Amniotic stem cell (primary cell): ENCODE measurements around the gene BBS10.
"Not testable (repeated sequence)": the region's sequence is repeated elsewhere in the genome, so short reads cannot be mapped to it uniquely, and the experiment has no call there.

Experiments used
- DNase-seq: peaks from one replicate; lab custom pipeline; 2025; lab: John Stamatoyannopoulos, UW

BBS10 gene

DNA sequence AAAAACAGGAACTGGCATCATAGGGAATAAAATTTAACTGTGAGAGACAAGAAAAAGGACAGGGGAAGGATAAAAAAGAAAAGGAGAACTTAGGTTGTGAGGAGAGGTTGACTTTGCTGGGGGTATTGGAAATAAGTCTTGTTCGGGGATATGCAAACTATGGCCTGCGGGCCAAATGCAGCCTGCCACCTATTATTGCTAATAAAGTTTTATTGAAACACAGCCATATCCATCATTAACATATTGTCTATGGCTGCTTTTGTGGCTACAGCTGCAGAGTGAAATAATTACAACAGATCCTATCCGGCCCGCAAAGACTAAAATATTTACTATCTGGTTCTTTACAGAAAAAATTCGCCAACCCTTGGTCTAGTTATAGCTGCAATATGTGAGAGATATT is 18.6 kb downstream of the BBS10 start:
- no peak for DNase-seq

DNA sequence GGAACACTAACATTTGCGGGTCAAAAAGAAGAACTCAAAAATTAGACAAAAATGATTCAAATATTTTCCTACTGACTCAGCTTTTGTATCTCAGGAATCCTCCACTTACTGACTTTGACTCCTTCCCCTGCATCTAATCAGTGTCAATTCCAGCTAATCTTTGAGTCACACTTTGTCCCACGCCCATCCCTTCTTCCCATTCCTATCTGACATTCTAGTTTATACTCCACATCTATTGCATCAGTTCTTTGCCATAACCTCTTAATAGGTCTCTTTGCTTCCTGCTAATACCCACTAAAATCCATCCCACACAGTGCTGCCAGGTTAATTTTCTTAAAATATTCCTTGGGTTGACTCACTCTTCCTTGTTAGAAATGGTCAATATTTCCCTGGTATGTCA is 19.1 kb downstream of the BBS10 start:
- DNase-seq, result peak; percentile 31

DNA sequence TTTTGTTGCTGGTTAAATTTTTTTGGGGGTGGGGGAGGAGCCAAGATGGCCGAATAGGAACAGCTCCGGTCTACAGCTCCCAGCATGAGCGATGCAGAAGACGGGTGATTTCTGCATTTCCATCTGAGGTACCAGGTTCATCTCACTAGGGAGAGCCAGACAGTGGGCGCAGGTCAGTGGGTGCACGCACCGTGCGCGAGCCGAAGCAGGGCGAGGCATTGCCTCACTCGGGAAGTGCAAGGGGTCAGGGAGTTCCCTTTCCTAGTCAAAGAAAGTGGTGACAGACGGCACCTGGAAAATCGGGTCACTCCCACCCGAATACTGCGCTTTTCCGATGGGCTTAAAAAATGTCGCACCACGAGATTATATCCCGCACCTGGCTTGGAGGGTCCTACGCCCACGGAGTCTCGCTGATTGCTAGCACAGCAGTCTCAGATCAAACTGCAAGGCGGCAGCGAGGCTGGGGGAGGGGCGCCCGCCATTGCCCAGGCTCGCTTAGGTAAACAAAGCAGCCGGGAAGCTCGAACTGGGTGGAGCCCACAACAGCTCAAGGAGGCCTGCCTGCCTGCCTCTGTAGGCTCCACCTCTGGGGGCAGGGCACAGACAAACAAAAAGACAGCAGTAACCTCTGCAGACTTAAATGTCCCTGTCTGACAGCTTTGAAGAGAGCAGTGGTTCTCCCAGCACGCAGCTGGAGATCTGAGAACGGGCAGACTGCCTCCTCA is 28.5 kb downstream of the BBS10 start:
- DNase-seq, result not testable (repeated sequence)

DNA sequence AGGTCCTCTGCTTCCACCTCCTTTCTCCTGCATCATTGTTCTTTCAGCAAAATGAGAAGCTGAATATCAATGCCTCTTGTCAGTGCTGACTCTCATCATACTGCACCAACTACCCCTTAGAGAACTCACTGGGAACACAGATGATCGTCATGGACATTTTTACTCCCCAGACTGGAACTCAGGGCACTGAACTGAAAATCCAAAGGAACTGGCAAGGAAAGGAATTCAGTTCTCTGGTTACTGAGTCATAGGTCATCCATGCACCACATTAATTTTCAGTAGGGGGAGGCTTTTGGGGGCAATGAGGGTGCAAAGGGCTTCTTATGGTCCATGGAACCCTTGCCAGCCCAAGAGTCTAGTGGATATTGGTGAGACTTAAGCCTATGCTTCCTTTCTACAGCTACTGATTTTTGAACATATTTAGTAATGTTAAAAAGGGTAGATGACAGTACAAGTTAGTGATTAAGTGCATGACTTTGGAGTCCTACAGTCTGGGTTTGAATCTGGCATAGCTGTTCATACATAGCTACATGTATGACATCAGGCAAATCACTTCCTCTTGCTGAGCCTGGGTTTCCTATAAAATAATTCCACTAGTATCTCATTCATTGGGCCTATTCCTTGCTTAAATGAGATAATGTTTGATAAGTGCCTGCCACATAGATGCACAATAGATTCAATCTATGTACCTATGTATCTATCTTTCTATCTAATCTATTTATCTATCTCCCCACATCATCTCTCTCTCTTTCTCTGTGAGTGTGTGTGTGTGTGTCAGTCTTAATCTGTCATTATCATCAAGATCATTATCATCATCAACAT is 29.2 kb downstream of the BBS10 start:
- no peak for DNase-seq

DNA sequence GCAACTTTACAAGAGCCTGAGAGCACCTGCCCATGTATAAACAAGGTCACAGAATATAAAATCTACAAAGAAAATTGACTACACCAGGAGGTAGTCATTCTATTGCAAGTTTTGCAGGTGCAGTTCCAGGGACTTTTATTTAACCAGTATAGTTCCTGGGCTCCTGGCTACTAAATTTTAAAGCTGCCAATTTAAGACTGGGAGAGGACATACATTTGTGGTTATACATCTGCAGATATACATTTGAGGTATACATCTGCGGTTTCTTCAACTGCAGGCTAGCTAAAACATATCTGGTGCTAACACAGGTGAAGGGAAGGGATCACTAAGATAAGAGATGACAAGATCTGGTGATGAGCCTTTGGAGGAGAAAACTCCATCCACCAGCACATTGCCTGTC is 30.2 kb downstream of the BBS10 start:
- DNase-seq, result no peak

DNA sequence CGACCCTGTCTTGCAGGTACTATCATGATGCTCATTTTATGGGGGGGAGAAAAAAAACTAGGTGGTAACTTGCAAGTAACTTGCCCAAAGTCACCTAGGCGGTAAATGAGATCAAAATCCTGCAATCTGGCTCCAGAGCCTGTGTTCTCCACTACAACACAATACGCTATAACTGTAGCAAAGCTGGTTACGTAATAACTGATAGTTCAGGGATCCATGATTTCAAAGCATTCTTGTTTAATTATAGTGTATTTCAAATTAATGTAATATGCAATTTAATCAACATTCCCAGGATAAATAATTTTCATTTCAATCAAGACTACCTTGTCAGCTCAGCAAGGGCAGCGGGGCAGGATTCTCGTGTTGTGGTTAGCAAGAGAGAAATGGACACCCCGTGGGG is 31.7 kb downstream of the BBS10 start:
- DNase-seq, result no peak

DNA sequence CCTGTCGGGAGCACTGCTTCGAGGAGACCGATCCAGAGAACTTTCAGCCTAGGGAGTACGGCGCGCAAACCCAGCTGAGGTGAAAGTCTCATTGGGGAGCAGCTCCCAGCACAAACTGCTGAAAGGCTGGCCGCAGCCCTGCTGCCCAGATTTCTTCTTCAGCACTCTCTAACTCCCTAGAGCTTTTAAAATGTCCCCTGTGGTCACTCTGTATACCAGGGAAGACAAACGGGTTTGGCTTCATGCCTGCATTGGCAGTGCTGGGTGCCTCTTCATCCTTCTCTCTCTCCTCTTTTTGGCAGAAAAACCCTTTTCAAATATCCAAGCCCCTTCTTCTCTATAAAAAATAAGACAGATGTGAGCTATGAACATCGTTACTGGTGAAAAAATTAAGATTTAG is 34.9 kb downstream of the BBS10 start:
- DNase-seq, result no peak

DNA sequence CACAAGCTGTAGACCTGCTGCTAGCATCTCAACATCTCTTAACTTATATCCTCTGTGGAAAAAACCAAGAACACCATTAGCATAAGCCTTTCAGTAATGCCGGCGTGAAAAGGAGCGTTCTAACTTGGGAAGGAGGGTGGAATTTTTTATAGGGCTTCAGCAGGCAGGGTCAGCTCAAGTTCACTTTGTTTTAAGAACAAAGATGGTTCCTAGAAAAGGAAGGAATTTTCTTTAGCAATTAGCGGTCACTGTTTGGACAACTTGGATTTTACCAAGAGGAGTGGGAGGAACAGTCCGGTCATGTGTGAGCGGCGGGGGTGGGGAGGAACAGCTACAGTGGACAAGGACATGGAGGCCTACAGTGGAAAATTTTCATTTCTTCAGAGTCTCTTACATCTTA is 35.9 kb downstream of the BBS10 start:
- DNase-seq, result no peak

DNA sequence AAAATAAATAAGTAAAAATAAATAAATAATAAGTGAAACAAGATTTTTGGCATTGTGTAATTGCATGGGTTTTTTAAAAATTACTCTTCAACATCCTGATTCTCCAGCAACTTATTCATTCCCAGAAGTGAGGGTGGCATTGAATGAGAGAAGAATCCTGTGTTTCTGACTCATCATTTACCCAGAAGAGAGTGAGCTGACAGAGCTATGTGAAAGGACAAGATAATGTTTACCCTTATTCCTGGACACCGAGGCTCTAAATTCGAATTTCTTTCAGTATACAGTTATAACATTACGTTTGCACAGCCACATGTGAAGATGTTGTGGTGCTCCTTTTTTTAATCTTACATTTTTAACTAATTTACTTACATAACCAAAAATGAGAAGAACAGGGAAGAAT is 36.4 kb downstream of the BBS10 start:
- DNase-seq, result no peak

DNA sequence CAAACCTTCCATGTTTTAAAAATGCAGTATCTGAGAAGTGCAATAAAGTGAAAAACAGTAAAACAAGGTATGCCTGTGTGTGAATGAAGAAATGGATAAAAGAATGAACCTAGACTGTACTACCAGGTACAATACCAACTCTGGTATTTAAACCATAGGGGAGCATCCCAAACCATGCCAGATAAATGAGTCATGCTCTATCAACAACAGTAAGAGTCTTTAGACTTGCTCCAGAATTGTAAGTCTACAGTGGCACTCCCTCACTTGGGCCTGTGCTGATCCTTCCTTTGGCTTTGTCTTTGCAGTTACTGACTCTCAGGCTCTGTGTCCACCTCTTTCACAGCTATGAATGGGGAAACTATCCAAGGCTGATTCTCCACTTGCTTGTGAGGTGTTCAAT is 38.1 kb downstream of the BBS10 start:
- DNase-seq, result no peak

DNA sequence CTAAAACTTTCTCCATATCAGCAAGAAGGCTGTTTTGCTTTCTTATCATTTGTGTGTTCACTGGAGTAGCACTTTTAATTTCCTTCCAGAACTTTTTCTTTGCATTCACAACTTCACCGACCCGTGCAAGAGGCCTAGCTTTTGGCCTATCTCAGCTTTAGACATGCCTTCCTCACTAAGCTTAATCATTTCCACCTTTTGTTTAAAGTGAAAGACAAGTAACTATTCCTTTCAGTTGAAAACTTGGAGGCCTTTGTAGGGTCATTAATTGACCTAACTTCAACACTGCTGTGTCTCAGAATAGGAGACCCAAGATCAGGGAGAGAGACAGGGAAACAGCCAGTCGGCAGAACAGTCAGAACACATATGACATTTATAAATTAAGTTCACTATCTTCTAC is 39.3 kb downstream of the BBS10 start:
- no peak for DNase-seq

DNA sequence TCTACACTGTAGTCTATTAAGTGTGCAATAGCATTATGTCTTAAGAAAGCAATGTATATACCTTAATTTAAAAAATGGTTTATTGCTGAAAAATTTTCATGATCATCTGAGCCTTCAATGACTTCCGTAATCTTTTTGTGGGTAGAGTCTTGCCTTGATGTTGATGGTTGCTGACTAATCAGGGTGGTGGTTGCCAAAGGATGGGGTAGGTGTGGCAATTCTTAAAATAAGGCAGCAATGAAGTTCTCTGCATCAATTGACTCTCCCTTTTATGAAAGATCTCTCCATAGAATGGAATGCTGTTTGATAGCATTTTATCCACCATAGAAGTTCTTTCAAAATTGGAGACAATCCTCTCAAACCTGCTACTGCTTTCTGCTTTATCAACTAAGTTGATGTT is 41.1 kb downstream of the BBS10 start:
- no peak for DNase-seq

DNA sequence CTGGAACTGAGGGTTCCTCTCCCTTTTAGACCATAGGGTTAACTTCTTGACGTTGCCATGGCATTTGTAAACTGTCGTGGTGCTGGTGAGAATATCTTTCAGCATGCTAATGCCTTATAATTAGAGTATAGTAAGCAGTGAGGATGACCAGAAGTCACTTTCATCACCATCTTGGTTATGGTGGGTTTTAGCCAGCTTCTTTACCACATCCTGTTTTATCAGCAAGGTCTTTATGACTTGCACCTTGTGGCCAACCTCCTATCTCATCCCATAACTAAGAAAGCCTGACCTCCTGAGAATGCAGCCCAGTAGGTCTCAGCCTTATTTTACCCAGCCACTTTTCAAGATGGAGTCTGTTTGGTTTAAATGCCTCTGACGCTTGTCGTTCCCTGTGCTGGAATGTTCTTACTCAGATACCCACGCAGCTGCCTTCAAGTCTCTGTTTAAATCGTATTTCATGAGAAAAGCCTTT is 44.2 kb downstream of the BBS10 start:
- no peak for DNase-seq

DNA sequence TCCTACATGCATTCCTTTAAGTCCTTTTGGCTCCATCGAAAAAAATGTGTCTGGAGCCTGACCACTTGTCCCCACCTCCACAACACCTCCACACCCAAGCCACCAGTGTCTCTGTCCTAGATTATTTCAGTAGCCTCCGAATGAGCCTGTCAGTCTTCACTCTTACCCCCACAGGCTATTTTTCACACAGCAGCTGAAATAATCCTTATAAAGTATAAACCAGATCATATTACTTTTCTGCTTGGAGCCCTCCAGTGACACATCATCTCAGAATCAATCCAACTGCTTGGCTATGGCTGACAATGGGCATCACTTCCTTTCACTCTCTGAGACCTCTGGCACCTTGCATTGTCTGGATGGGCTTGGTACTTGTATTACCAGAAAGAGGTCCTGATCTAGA is 44.9 kb downstream of the BBS10 start:
- DNase-seq, result no peak

DNA sequence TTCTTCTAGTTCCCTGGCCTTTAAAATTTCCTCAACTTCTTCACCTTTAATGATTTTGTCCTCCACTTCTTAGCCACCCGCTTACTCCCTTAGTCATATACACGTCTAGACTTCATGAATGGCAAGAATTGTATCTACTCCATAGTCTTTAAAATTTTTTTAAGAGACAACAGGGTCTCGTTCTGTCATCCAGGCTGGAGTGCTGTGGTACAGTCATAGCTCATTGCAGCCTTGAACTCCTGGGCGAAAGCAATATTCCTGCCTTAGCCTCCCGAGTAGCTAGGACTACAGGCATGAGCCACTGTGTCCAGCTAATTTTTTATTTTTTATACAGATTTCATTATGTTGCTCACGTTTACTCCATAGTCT is 47.9 kb downstream of the BBS10 start:
- no peak for DNase-seq

DNA sequence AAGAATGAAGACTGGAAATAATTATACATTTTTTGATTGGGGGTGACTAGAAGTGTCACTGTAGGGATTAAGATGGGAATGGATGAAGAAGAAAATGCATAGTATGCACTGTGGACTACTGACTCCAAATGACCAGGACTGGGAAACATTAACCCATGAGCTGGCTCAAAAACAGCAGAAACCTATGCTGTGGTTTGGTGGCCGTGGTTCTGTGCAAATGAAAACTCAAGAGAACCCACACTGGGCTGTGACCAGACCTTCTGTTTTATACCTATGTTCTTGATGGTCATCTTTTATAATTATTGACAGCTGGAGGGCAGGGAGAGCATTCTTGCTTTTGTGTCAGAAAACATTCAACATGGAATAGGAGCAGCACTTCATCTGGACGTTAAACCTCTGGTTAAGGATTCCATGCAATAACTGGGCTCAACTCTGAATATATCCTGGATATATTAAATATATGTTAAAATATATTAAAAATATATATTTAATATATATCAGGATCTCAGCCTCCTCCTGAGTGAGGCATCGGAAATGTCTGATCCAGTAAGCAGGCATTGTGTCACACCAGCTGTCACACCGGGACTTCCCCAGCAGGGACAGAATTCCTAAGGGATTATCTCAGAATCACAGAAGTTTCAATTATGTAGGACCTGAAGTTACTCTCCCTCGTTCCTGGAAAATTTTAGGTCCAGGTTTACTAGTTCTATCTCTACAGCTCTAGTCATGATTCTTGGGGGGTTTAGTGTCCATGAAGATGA is 48.5 kb downstream of the BBS10 start:
- DNase-seq, result no peak
